ENCODE measurements around the gene SLC9C1. TPM values are rescaled to one million over a fixed set of nuclear protein-coding genes. Genes with fewer than 3 reads are reported as not detected.

Gene SLC9C1
- total RNA-seq, 3 donors from 2014 or later: 0.34 to 0.96 (median 0.51) TPM

DNA sequence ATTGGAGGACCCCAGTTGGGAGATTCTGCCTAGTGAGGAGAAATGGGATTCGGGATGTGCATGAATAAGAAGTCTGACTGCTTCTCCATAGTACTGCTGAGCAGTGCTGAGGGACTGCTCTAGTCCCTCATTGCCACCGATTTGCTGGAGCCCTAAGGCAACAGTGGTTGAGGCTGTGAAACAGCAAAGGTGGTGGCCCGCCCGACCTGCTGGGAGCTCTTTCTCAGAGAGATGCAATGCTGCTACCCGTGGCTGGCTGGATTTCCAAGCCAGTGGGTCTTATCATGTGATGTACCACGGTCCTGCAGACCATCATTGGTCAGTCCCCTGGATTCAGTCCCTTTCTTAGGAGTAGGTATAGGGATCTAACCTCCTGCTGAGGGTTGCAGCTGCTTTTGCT is 118.4 kb downstream of the SLC9C1 start:
- intact Hi-C loops (cut with DNase I, micrococcal nuclease): no loop called here
- H3K4me1 ChIP-seq (ENCODE audit: low read depth): no peaks in the 10 kb centered on the region
- H3K36me3 ChIP-seq (ENCODE audit: low read depth): no peaks in the 10 kb centered on the region
- TF ChIP-seq, protein P1, sequence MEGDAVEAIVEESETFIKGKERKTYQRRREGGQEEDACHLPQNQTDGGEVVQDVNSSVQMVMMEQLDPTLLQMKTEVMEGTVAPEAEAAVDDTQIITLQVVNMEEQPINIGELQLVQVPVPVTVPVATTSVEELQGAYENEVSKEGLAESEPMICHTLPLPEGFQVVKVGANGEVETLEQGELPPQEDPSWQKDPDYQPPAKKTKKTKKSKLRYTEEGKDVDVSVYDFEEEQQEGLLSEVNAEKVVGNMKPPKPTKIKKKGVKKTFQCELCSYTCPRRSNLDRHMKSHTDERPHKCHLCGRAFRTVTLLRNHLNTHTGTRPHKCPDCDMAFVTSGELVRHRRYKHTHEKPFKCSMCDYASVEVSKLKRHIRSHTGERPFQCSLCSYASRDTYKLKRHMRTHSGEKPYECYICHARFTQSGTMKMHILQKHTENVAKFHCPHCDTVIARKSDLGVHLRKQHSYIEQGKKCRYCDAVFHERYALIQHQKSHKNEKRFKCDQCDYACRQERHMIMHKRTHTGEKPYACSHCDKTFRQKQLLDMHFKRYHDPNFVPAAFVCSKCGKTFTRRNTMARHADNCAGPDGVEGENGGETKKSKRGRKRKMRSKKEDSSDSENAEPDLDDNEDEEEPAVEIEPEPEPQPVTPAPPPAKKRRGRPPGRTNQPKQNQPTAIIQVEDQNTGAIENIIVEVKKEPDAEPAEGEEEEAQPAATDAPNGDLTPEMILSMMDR (IDR thresholded peaks at IDR 0.05): no peak
- no peak overlapping the region for H3K4me3 ChIP-seq
- H3K9me3 ChIP-seq: no peaks in the 10 kb centered on the region
- no peak for DNase-seq
- no peak for ATAC-seq

GRCh38 chr3:112175037-112175436 is 119.0 kb downstream of the SLC9C1 start:
- no peak overlapping the region for H3K4me3 ChIP-seq
- H3K4me1 ChIP-seq (ENCODE audit: low read depth): no peaks in the 10 kb centered on the region
- ATAC-seq (no peak), DNase-seq (no peak)
- no peaks in the 10 kb centered on the region for H3K9me3 ChIP-seq
- intact Hi-C loops (cut with DNase I, micrococcal nuclease): no loop called here
- TF ChIP-seq, protein P1 (IDR thresholded peaks at IDR 0.05): no peak
- H3K36me3 ChIP-seq (ENCODE audit: low read depth): no peaks in the 10 kb centered on the region

DNA sequence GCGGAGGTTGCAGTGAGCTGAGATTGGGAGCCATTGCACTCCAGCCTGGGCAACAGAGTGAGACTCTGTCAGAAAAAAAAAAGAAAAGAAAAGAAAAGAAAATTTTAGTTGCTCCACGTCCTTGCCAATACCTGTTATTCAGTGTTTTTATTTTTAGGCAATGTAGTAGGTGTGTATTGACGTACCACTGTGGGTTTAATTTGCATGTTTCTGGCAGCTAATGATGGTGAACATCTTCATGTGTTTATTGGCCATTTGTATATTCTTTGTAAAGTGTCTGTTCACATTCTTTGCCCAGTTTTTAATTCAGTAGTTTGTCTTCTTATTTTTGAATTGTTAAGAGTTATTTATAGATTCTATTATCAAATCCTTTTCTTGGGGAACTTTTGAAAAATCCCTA is 122.9 kb downstream of the SLC9C1 start:
- no peaks in the 10 kb centered on the region for H3K36me3 ChIP-seq (ENCODE audit: low read depth)
- intact Hi-C loops (cut with DNase I, micrococcal nuclease): no loop called here
- no peak for DNase-seq
- no peak overlapping the region for H3K4me3 ChIP-seq
- TF ChIP-seq, protein P1 (IDR thresholded peaks at IDR 0.05): no peak
- ATAC-seq: no peak
- no peaks in the 10 kb centered on the region for H3K9me3 ChIP-seq
- no peaks in the 10 kb centered on the region for H3K4me1 ChIP-seq (ENCODE audit: low read depth)

DNA sequence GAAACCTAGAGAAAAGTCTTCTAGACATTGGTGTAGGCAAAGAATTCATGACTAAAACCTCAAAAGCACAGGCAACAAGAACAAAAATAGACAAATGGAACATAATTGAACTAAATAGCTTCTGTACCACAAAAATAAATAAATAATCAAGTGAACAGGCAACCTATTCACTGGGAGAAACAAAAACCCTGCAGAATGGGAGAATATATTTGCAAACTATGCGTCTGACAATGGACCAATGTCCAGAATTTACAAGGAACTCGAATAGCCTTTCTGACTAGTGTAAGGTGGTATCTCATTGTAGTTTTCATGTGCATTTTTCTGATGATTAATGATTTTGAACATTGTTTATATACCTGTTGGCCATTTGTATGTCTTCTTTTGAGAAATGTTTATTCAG is 124.0 kb downstream of the SLC9C1 start:
- TF ChIP-seq, protein P1 (IDR thresholded peaks at IDR 0.05): no peak
- H3K4me3 ChIP-seq: no peak overlapping the region
- DNase-seq (no peak), ATAC-seq (no peak)
- H3K36me3 ChIP-seq (ENCODE audit: low read depth): no peaks in the 10 kb centered on the region
- H3K9me3 ChIP-seq: no peaks in the 10 kb centered on the region
- H3K4me1 ChIP-seq (ENCODE audit: low read depth): no peaks in the 10 kb centered on the region
- intact Hi-C loops (cut with DNase I, micrococcal nuclease): no loop called here

DNA sequence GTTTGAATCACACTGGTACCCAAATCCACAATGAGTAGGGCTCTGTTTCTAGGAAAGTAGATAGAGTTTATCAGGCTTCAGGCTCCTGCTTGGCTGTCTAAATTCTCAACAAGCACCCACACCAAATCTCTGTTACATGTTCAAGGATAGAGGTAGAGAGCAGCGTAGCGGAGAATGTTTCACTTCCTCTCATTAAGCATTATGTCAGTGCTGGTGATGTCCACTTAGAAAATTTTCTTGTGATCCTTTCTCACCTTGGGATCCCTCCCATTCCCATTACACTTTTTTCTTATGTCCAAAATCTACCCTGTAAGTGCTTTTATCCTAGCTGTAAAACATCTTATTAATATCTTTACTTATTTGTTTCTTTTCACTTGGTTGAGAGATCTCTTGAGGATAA is 126.3 kb downstream of the SLC9C1 start:
- TF ChIP-seq, protein P1 (IDR thresholded peaks at IDR 0.05): no peak
- no peaks in the 10 kb centered on the region for H3K4me1 ChIP-seq (ENCODE audit: low read depth)
- ATAC-seq: no peak
- no peaks in the 10 kb centered on the region for H3K9me3 ChIP-seq
- H3K36me3 ChIP-seq (ENCODE audit: low read depth): no peaks in the 10 kb centered on the region
- no peak overlapping the region for H3K4me3 ChIP-seq
- intact Hi-C loops (cut with DNase I, micrococcal nuclease): no loop called here
- no peak for DNase-seq

DNA sequence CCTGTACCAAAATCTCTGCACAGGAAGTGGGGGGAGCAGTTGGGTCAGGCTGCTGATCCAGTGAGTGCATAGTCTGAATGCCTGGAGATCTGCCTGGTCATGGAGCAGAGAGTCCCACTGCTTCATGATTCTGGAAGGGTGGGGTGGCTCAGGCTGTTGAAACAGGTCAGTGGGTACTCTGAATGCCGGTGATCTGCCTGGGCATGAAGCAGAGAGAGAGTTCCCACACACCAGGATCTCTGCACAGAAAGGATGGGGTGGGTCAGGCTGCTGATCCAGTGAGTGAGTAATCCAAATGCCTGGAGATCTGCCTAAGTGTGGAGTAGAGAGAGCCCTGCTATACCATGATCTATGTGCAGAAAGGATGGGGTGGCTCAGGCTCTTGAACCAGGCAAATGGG is 144.9 kb downstream of the SLC9C1 start:
- Histone ChIP-seq H3K4me1 (ENCODE audit: low read depth) (no peaks in the 10 kb centered on the region), H3K9me3 (peaks cover 9% of the 10 kb centered on the region), H3K36me3 (ENCODE audit: low read depth) (no peaks in the 10 kb centered on the region), H3K4me3 (no peak overlapping the region)
- TF ChIP-seq, protein P1 (IDR thresholded peaks at IDR 0.05): no peak
- DNase-seq (no peak), ATAC-seq (no peak)
- intact Hi-C loops (cut with DNase I, micrococcal nuclease): no loop called here

Data from mucosa of descending colon (tissue), 3 donors.